ENCODE measurements around the gene GDNF.

GRCh38 chr5:37806016-37806415 is 33.8 kb downstream of the GDNF start:
- no peak for TF ChIP-seq CTCF (IDR thresholded peaks at IDR 0.05)
- no peak for TF ChIP-seq EZH2 (IDR thresholded peaks at IDR 0.05; ENCODE audit: borderline replicate concordance, insufficient read depth, low read depth, low read length, poor library complexity, severe bottlenecking)
